Activated T-helper 1 cell treated with Interleukin-2 at 50 U/mL for 16 hours (primary cell): ENCODE measurements around the gene ME3.
"Not testable (repeated sequence)": the region's sequence is repeated elsewhere in the genome, so short reads cannot be mapped to it uniquely, and the experiment has no call there.

ENCODE experiments used
- DNase-seq: peaks from one replicate; pipeline ENCODE4 v3.0.0-alpha.2; 2020; ENCODE audit warnings: low read depth

ME3 gene

GRCh38 chr11:86558207-86558606 is 114.2 kb downstream of the ME3 start:
- no peak for DNase-seq

- no peak for DNase-seq
These were observed 116.5 kb downstream of the ME3 start for GRCh38 chr11:86555866-86556265.

GRCh38 chr11:86555401-86555800 is 117.0 kb downstream of the ME3 start:
- no peak for DNase-seq

GRCh38 chr11:86553265-86553664 is 119.2 kb downstream of the ME3 start:
- DNase-seq: no peak

GRCh38 chr11:86551288-86552092 is 120.9 kb downstream of the ME3 start:
- no peak for DNase-seq

GRCh38 chr11:86550757-86551156 is 121.7 kb downstream of the ME3 start:
- DNase-seq: no peak

- DNase-seq: no peak
These were observed 124.0 kb downstream of the ME3 start for GRCh38 chr11:86548271-86548917.

- DNase-seq: no peak
These were observed 124.7 kb downstream of the ME3 start for GRCh38 chr11:86547727-86548126.

- not testable (repeated sequence) for DNase-seq
These were observed 131.1 kb downstream of the ME3 start for GRCh38 chr11:86541299-86541698.

- DNase-seq: no peak
These were observed 134.2 kb downstream of the ME3 start for GRCh38 chr11:86538223-86538548.

- DNase-seq: no peak
These were observed 134.7 kb downstream of the ME3 start for GRCh38 chr11:86537541-86538222.

GRCh38 chr11:86535773-86536172 is 136.6 kb downstream of the ME3 start:
- no peak for DNase-seq

GRCh38 chr11:86524620-86525352 is 147.6 kb downstream of the ME3 start:
- no peak for DNase-seq

- no peak for DNase-seq
These were observed 148.4 kb downstream of the ME3 start for GRCh38 chr11:86523738-86524619.

- not testable (repeated sequence) for DNase-seq
These were observed 149.9 kb downstream of the ME3 start for GRCh38 chr11:86522512-86522911.

- no peak for DNase-seq
These were observed 153.1 kb downstream of the ME3 start for GRCh38 chr11:86519064-86519911.

- no peak for DNase-seq
These were observed 154.2 kb downstream of the ME3 start for GRCh38 chr11:86518211-86518610.

- DNase-seq: no peak
These were observed 154.9 kb downstream of the ME3 start for GRCh38 chr11:86517557-86517956.

GRCh38 chr11:86515297-86516094 is 156.9 kb downstream of the ME3 start:
- DNase-seq: no peak

GRCh38 chr11:86514453-86514852 is 158.0 kb downstream of the ME3 start:
- no peak for DNase-seq
